Body of pancreas (tissue), 4 donors: ENCODE results near the gene FBLN2. TPM values are rescaled to one million over a fixed set of nuclear protein-coding genes. Genes with fewer than 3 reads are reported as not detected.

ENCODE experiments used
- ATAC-seq: fragments of 150-250 bp; one replicate; pipeline ENCODE4 v1.9.1; 2016
- DNase-seq, 4 donors: peaks; one replicate each; pipeline ENCODE4 v3.0.0-alpha.2; 2019
- H3K27ac ChIP-seq, 4 donors: fragments of 200-600 bp; sonication (generic); 1 replicate in 3 of 4; 2 replicates in 1 of 4; pipeline versions ENCODE4 v1.5.1 to v1.6.1; 2016 to 2019; ENCODE audit warnings: mild to moderate bottlenecking in 1 of 4, mixed read lengths in 1 of 4, moderate library complexity in 1 of 4
- H3K27me3 ChIP-seq, 2 donors: fragments of 200-600 bp; sonication (generic); one replicate each; pipeline ENCODE4 v1.6.0; 2016; ENCODE audit warnings: mild to moderate bottlenecking in 1 of 2
- H3K36me3 ChIP-seq, 2 donors: fragments of 200-600 bp; sonication (generic); replicated peaks in 1 of 2; 2 replicates each; pipeline ENCODE4 v1.5.1; 2016; ENCODE audit warnings: low read depth in 2 of 2; ENCODE audit not compliant: insufficient read depth in 1 of 2
- H3K4me1 ChIP-seq: fragments of 200-600 bp; sonication (generic); one replicate; pipeline ENCODE4 v1.6.0; 2016
- H3K4me3 ChIP-seq, 2 donors: fragments of 200-600 bp; sonication (generic); 1 replicate in 1 of 2; 2 replicates in 1 of 2; pipeline ENCODE4 v1.5.1; 2016 to 2019
- H3K9me3 ChIP-seq, 3 donors: fragments of 200-600 bp; sonication (generic); 1 replicate in 2 of 3; 2 replicates in 1 of 3; pipeline ENCODE4 v1.5.1; 2016
- CTCF ChIP-seq, 7 experiments: fragments of 450-650 bp in 4 of 7; fragments of 200-600 bp in 3 of 7; sonication (generic) in 3 of 7; IDR thresholded peaks; one replicate each; pipeline ENCODE4 v1.5.1; 2016 to 2019; ENCODE audit warnings: antibody characterized with exemption in 7 of 7
- POLR2A ChIP-seq, 3 donors: fragments of 450-650 bp; IDR thresholded peaks; one replicate each; pipeline ENCODE4 v1.6.1; 2016; ENCODE audit warnings: antibody characterized with exemption in 3 of 3, mild to moderate bottlenecking in 2 of 3
- WGBS, 2 donors: methylation state at CpG; one replicate each; pipeline ENCODE4 v1.1.5; 2017; 5-methylcytosine and 5-hydroxymethylcytosine counted together
- intact Hi-C: fragments of 100-400 bp; cut with DNase I; formaldehyde crosslinking; loops from one replicate; pipeline ENCODE4 v1.15.1; 2023
- total RNA-seq, 2 donors: library from RNA; depleted of rRNA; stranded (reverse); fragments of >200 nt; gene quantifications; one replicate each; pipeline ENCODE4 v1.1.0, GENCODE V29; 2016

The FBLN2 gene
- total RNA-seq, 2 donors from 2014 or later, result 18.9 to 54.7 TPM

- no peak for DNase-seq
- H3K27me3 ChIP-seq, result no peaks in the 10 kb centered on the region
- ATAC-seq, result no peak
- no peaks in the 10 kb centered on the region for H3K4me1 ChIP-seq
- 77 to 80% methylated on average over 10 to 11 of the region's 11 CpGs for WGBS, 2 donors
- no peak overlapping the region for H3K4me3 ChIP-seq
- no peaks in the 10 kb centered on the region for H3K36me3 ChIP-seq
- no peaks in the 10 kb centered on the region for H3K9me3 ChIP-seq
- H3K27ac ChIP-seq, result no peak overlapping the region
- TF ChIP-seq CTCF (IDR thresholded peaks at IDR 0.05) (no peak), POLR2A (IDR thresholded peaks at IDR 0.05) (no peak)
- intact Hi-C loops, result no loop called here
These were observed 134.8 kb downstream of the FBLN2 start for GRCh38 chr3:13683772-13684171.

DNA sequence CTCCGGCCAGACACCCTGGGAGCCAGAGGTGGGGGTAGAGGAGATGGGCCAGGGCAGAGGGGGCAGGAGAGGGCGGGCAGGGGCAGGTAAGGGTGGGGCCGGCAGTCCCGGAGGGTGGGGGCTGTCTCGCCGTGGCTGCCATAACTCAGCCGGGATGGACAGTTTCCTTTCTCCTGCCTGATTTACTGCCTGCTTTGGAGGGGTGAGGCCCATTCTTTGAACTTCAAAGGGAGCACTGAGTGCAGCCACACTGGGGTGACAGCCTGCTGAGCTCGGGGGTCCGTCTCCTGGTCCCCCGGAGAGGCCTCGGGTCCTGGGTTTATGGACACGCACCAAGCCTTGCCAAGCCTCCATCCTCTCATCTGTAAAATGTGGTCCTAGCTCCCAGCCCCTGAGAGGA is 135.4 kb downstream of the FBLN2 start:
- TF ChIP-seq POLR2A (IDR thresholded peaks at IDR 0.05) (no peak), CTCF (IDR thresholded peaks at IDR 0.05) (no peak)
- Histone ChIP-seq H3K27me3 (no peaks in the 10 kb centered on the region), H3K36me3 (no peaks in the 10 kb centered on the region), H3K4me3 (no peak overlapping the region), H3K4me1 (no peaks in the 10 kb centered on the region), H3K9me3 (no peaks in the 10 kb centered on the region), H3K27ac (no peak overlapping the region)
- no peak for DNase-seq
- intact Hi-C loops, result no loop called here
- no peak for ATAC-seq
- 47 to 68% methylated on average over 8 to 12 of the region's 12 CpGs for WGBS, 2 donors

- H3K27ac ChIP-seq, result no peak overlapping the region
- 53 to 66% methylated on average over 8 to 10 of the region's 10 CpGs for WGBS, 2 donors
- H3K27me3 ChIP-seq, result no peaks in the 10 kb centered on the region
- intact Hi-C loops, result no loop called here
- no peaks in the 10 kb centered on the region for H3K4me1 ChIP-seq
- DNase-seq (no peak), ATAC-seq (no peak)
- H3K4me3 ChIP-seq, result no peak overlapping the region
- H3K36me3 ChIP-seq, result no peaks in the 10 kb centered on the region
- no peaks in the 10 kb centered on the region for H3K9me3 ChIP-seq
- TF ChIP-seq POLR2A (IDR thresholded peaks at IDR 0.05) (no peak), CTCF (IDR thresholded peaks at IDR 0.05) (no peak)
These were observed 135.9 kb downstream of the FBLN2 start for GRCh38 chr3:13684854-13685253.

- ATAC-seq, result no peak
- 55 to 67% methylated on average over 5 of the region's 5 CpGs for WGBS, 2 donors
- no peaks in the 10 kb centered on the region for H3K36me3 ChIP-seq
- H3K27ac ChIP-seq, result no peak overlapping the region
- H3K9me3 ChIP-seq, result no peaks in the 10 kb centered on the region
- no peak for DNase-seq
- H3K27me3 ChIP-seq, result no peaks in the 10 kb centered on the region
- H3K4me3 ChIP-seq, result no peak overlapping the region
- intact Hi-C loops, result no loop called here
- no peak for TF ChIP-seq CTCF (IDR thresholded peaks at IDR 0.05)
- TF ChIP-seq POLR2A (IDR thresholded peaks at IDR 0.05), result no peak
- H3K4me1 ChIP-seq, result no peaks in the 10 kb centered on the region
These were observed 136.8 kb downstream of the FBLN2 start for GRCh38 chr3:13685721-13686120.

GRCh38 chr3:13686367-13687160 is 137.6 kb downstream of the FBLN2 start:
- Histone ChIP-seq H3K4me1 (no peaks in the 10 kb centered on the region), H3K27ac (no peak overlapping the region), H3K27me3 (no peaks in the 10 kb centered on the region), H3K36me3 (no peaks in the 10 kb centered on the region), H3K4me3 (no peak overlapping the region), H3K9me3 (no peaks in the 10 kb centered on the region)
- no peak for DNase-seq
- intact Hi-C loops, result no loop called here
- ATAC-seq, result no peak
- WGBS, 2 donors, result 56 to 58% methylated on average over 8 to 10 of the region's 10 CpGs
- TF ChIP-seq CTCF (IDR thresholded peaks at IDR 0.05) (no peak), POLR2A (IDR thresholded peaks at IDR 0.05) (no peak)
